GM12892 (cell line): ENCODE data around the gene TMEM31.

Experiments used
- POLR2A ChIP-seq: IDR thresholded peaks from 2 replicates; pipeline ENCODE4 v1.6.1; 2011; ENCODE audit warnings: low read depth, low read length, control low read depth
- POLR2AphosphoS5 ChIP-seq: IDR thresholded peaks from 2 replicates; pipeline ENCODE4 v1.6.1; 2011; ENCODE audit warnings: low read depth, low read length, control low read depth

GRCh38 chrX:103687696-103688201 is 23.0 kb upstream of the TMEM31 start:
- no peak for TF ChIP-seq POLR2AphosphoS5
- TF ChIP-seq POLR2A: no peak
